Activated CD4-positive, alpha-beta T cell treated with anti-CD3 and anti-CD28 coated beads for 24 hours (primary cell): ENCODE data around the gene RET.

ENCODE experiments used
- DNase-seq, 2 donors: peaks; one replicate each; pipeline ENCODE4 v3.0.0-alpha.2; 2020; ENCODE audit warnings: low read depth in 2 of 2

RET gene

DNA sequence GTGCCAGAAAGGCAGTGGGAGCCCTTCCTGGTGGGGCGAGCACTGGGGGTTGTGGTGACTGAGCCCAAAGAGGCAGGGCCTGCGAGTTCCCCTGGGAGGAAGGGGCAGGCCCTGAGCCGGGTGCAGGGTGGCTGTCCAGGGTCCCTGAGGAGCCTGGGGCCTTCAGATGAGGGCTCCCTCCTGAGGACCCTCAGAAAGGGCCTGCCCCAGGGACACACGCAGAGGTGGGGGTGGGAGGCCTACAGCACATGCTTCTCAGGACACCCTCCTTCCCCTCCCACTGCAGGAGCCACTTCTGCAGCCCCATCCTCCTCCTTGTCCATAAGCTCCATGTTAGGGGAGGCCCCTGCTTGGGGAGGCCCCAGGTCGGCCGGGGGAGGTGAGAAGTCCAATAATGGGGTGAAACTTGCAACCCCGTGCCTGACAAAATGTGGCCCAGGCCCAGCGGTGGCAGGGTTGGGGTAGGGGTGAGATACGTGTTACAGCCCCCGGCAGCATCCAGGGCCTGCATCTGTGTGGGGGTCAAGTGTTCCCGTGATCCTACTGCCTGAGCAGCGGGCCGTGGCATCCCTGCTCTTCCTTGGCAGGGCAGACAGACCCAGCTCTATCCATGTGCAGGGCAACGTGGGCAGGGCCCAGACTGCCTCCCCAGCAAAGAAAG lies 31.8 kb upstream of the RET start:
- no peak for DNase-seq

DNA sequence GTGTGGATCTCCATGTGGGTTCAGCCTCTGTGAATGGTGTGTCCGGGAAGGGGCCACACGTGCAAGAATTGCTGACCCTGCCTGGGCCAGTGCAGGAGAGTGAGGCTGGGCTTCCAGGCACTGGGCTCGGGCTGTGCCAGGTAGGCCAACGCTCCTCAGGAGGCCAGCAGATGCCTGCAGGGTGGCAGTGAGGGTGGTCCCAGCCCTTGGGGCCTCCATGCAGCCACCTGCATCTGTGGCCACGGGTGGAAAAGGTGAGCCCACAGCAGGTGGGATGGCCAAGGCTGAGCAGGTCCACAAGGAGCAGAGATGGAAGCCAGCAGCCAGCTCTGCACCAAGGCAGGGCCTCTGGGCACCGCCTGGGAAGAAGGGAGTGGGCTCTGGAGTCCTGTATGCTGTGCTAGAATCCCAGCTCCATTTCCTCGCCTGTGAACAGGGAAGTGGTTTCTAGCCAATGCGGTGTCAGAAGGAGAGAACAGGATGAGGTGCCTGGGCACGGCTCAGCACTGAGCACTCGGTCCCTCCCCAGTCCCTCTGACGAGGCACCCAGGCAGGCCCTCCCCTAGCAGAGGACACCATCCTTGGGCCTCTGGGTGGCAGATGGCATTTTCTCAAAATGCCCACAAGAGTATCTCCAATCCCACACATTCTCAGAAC lies 31.1 kb upstream of the RET start:
- DNase-seq, result no peak

DNA sequence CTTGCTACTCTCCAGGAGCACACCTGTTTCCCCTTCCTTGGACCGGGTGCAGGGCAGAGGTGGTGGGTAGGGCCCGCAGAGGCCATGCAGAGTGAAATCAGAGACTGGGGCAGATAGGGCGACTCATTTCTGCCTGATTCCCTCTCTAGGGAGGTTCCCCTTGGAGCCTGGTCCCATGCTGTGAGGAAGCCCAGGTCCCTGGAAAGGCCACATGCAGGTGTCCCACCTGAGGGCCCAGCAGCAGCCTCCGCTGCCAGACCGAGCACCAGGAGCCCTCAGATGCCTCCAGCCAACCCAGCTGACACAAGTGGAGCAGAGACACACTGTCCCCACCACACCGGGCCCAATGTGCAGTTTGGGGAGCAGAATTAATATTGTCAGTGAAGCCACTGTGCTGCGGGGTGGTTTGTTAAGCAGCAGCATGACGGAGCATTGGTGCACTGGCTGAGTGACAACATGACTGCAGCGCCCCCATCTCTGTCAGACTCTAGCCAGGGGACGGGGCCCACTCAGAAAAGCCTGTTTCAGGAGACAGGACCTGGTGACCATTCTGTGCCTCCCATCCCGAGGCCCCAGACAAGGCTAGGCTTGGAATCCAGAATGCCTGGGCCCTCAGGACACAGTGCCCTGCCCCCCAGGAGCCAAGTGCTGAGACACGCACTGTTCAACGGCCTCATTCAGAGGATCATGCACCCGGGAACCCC lies 30.4 kb upstream of the RET start:
- no peak for DNase-seq

DNA sequence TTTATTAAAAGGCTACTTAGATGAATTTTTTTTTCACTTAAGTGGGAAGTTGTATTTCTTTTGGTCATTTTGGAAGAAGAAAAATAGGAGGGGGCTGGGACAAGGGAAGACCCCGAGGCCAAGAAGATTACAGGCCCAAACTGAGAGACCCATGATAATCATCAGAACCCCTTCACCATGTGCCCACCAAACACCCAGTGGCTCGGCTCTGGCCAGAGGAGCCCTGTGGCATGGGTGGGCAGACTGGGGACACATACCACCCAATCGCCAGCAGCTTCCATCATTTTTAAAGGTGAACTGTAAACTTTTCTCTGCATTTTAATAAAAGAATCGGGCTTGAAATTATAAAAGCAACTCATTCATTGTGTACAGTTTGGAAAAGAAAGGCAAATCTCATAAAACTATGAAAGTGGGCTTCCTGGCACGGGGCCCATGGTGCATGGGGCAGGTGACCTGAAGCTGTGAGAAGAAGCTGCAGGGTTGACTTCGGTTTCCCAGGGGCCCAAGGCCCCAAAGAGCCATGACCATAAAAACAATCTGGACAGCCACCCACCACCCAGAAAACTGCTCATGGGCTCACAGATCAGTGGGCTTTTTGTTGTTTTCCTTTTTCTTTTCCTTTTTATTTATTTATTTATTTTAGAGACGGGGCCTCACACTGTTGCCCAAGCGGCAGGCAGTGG lies 29.4 kb upstream of the RET start:
- no peak for DNase-seq

DNA sequence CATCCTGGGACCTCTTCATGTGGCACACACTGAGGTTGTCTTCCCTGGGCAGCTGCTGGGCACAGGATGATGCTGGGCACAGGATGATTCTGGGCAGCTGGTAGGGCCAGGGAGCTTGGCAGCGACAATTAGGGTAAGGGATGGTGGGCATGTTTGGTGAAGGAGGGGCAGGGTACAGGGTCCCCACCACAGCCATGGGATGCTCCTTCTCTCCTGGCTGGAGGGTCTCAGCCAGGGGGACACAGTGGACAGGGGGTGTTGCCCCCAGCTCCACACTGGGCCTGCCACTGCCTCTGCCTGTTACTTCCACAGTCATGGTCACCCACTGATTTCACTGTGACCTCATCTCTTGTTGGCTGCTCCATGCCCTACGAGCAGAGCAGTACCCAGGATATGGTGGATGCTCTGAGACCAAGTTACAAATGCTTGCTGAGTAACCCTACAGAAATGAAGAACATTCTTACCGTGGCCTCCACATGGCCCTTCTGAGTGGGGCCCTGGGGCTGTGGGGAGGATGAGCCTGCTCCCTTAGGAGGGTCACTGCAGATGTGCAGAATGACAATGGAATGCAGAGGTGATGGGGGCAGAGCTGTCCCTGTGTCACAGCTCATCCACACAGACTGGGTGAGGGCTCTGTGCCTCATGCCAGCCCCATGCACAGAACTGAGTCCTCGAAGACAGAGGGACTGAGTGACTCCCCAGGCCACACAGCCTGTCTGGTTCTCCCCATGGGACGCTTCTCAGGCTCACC lies 28.4 kb upstream of the RET start:
- DNase-seq, result no peak

DNA sequence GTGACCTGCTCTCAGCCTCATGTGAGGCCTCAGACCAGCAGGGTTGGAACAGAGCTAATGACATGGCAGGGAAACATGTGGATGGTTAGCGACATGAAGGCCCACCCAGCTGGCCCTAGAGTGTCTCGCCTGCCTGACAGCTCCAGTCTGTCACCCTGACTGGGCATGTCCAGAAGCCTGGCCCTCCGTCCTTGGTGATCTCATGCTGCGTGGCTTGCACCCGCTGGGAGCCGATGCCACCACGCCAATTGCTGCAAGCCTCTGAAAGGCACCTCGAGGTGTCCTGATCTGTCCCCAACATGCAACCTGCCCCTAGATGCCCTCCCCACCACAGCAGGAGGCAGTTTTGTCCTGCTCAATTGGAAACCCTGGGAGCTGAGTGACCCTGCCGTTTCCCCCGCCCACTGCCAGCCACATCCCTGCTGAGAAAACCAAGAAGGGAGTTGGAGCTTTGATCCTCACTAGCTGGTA lies 27.8 kb upstream of the RET start:
- no peak for DNase-seq

DNA sequence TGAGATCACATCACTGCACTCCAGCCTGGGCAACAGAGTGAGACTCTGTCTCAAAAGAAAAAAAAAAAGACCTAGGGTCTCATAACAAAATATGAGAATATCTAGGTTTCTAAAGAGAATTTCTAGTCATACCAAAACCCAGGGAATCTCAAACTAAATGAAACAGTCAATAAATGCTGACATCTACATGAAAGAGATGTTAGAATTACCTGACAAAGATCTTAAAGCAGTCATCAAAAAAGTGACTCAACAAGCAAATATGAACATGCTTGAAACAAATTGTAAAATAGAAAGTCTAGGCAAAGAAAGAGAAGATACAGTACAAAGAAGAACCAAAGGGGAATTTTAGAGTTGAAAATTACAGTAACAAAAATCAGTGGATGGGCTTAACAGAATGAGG lies 26.9 kb upstream of the RET start:
- no peak for DNase-seq

DNA sequence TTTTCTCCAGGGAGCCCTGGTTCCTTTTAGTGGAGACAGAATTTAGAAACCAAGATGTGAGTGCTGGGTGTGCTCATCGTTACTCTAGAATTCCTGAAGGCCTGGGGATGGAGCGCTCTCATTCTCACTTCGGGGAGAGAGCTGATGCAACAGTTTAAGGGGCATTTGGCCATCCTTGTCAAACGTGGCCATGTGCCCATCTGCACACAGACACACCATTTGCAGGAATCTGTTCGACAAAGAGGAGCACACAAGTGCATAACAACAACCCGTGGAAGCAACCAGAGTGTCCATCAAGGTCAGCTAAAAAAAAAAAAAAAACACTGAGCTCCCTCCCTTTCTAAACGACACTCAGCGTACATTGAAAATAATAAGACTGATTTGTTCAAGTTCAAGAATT lies 23.0 kb upstream of the RET start:
- no peak for DNase-seq

DNA sequence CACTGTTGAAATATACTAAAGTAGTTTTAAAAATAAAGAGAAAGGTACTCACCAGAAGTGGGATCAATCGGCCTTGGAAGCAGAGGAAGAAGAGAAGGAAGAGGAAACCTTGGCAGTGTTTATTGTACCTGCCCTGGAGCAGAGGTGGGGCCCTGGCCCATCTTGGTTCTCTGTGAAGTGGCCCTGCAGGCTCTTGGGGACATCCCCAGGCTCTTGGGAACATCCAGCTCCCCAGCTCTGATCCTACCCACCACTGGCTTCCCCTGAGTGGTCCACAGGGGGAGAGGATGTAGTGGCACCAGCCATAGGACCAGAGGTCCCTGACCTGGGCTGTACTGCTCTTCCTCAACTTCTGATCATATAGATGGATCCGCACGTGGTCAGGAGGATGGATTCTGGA lies 22.3 kb upstream of the RET start:
- DNase-seq, result no peak

DNA sequence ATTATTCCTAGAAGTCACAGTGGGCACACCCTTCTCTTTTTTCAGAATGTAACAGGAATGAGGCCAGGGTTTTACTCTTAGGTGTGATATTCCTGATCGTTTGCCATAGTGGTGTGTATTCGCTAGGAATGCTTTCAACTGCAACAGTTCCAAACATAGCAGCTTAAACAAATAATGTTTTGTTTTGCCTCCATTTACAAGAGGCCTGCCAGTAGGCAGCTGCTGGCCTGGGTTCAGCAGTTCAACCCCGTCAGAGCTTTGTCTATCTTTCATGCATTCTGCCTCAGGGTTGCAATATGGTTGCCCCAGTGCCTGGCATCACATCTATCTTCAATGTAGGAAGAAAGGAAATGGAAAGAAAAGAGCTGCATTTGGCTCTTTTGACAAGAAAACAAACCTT lies 21.7 kb upstream of the RET start:
- no peak for DNase-seq

DNA sequence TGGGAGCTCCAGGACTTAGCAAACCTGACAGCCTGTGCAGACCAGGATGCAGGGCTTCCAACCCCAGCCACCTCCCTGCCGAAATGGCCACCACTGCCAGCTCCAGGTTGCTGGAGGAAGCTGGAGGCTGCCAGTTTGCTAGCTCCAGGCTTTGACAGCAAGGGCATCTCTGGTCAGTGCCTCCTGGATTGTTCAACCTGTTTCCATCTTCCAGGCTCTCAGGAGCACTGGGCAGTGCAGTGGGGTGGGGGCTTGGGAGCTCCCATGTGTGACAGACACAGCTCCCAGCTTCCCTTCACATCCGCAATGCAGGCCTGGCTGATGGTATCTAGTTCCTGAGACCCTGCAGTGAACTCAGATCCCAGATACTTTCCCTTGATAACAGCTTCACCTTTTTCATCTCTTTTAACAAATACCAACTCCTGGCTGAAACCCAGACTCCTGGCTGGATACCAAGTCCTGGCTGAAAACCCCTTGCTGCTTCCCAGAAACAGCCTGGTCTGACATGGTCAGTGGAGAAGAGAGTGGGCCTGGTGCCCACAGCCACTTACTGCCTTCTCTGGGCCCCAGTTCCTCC lies 20.8 kb upstream of the RET start:
- DNase-seq, result no peak

DNA sequence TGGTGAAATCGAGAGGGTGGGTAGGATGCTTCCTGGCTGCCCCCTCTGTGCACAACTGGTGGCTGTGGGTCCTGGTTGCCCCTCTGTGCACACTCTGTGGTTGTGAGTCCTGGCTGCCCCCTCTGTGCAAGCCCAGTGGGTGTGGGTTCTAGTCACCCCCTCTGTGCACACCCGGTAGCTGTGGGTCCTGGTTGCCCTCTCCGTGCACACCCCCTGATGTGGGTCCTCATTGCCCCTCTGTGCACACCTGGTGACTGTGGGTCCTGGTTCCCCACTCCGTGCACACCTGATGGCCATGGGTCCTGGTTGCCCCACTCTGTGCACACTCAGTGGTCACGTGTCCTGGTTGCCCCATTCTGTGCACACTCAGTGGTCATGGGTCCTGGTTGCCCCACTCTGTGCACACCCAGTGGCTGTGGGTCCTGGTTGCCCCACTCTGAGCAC lies 20.3 kb upstream of the RET start:
- DNase-seq, result no peak

DNA sequence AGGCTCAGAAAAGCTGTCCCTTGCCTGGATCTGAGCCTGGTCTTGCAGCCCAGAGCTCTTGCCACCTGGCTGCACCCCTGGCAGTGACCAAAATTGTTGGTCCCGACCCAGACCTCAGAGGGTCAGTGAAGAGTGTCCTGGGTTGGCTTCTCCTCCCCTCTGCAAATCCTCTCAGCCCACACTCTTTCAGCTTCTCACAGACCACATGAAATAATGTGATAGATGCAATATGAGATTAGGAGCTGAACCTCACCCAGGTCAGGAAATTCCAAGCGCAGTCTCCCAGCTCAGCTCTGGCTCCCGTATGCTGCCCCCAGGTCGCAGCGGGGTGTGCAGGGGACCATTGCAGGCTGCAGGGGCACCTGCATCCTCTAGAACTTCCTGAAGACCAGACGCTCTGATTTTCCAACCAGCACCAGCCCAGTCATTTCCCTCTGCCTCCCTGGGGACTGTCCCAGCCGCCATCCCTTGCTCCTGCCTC lies 19.6 kb upstream of the RET start:
- no peak for DNase-seq

DNA sequence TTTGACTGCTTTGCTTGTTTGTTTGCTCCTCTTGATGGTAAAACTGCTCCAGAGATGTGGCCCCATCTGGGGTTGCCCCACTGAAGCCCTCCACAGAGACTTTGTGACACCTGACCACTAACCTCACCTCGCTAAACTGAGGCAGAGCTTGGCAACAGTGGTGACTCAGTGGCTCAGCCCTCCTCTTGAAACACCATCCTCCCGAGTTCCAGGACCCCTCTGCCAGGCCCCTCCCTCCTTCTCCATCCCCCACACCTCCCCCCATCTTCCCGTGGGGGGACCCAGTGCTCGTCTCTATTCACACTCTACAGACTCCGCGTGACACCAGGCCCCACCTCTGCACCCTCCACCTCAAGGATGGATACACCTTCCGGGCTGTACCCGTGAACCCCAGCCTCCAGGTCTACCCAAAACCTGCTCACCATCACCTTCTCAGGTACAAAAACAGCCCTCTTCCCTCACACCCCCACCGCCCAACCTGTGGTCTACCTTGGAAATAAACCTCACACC lies 19.0 kb upstream of the RET start:
- no peak for DNase-seq

DNA sequence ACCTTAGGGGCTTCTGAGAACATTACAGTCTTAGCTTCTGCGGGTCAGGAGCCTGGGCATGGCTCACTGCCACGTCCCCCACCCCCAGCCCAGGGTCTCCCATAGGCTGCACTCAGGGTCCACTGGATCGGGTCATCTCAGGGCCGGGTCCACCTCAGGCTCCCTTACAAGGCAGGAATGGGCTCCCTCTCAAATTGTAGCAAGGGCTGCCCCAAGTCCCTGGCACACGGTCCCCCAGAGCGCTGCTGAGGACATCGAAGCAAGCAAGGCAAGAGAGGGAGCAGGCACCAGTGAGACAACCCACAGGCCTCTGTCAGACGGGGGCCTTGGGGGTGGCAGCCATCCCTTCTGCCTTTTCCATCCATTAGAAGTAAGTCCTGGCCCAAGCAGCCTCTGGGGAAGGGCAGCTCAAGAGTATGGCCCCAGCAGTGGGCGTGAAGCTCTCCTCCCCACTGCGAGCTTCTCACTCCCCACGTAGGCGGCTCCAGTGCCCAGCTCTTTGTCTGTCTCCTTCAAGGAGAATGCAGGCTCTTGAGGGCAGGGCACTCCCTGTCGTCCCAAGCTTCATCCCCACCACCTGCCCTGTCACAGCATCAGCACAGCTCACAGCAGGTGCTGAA lies 18.0 kb upstream of the RET start:
- DNase-seq, result no peak

DNA sequence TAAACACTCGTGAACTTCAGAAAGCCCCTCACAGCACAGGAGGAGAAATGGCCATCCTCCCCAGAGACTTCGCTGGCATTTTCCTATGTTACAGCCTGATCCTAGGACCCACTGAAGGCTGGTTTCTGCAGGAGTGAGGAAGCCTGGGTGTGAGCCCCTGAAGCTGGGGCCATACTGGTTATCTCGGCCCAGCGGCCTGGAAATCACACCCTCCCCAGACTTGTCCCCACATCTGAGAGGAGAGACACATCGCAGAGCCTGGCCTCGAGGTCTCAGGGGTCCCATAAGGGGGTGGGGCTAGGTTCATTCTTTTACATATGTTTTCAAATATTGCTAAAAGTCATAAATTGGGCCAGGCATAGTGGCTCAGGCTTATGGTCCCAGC lies 17.5 kb upstream of the RET start:
- no peak for DNase-seq

DNA sequence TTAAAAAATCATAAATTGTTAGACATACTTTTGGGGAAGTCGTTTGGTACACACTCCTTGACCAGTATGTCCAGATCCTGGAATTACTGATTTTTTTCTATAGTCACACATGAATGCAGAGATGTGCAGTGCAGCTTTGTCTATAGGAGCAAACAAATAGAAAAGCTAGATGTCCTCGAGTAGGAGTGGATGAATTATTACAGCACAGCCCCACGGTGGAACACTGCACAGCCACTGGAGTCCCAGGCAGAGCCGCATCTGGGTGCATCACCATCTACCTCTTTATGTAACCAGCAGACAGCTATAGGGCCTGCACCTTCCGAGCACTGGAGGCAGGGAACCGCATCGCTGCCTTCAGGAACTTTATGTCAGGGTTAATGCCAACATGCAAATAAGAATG lies 17.0 kb upstream of the RET start:
- no peak for DNase-seq

DNA sequence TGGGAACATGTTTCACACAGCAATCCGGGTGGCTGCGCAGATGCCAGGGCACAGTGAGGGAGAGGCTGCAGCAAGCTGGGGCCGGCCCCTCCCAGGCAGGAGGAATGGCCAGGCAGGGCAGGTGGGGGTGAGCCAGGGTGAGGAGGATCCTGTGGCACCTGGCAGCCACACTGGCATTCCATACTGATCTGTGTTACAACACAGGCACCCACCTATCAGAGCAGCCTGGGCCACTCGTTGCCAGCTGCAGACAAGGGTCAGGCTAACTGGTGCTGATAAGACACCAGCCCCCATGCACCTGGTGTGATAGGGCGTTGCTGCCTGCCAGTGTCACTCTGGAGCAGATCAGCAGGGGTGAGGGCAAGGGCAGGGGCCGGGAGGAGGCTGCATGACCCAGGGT lies 16.6 kb upstream of the RET start:
- no peak for DNase-seq

DNA sequence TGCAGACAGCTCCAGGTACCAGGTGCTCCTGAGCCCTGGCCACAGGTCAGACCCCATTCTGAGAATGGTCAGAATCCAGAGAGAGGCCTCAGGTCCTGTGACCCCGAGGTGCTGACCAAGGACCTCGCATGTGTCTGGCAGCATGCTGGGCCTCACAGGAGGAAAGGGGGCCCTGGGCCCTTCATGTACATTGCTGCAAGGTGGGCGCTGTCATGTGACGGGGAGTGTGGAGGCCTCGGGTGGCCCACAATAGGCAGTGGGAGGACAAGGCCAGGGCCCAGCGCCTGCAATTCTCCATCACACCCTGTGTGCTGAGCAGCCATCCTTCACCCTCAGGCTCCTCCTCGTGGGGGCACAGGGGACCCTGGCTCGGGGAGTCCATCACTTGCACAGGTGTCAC lies 15.5 kb upstream of the RET start:
- no peak for DNase-seq

DNA sequence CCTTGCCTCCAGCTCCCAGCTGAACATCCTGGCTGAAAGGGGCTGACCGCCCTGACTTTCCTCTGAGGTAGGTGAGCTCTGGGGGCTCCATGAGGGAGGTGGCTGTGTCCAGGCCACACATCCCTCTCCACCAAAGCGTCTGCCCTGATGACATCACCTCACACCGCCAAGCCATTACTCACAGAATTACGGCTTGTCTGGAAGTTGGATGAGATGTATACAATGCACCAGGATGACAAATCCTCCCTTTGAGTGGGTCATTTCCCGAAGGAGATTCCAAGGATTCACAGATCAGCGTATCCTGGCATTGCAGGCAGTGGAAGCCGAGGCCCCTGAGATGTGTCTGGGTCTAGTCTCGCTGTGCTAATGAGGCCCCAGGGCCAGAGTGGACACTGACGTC lies 15.1 kb upstream of the RET start:
- DNase-seq, result no peak
